LNCAP (cell line): ENCODE data around the gene MED4.

Experiments
- TF ChIP-seq, protein P1 (sequence below): fragments of 450-650 bp; IDR thresholded peaks from 2 replicates; pipeline ENCODE4 v1.5.1; 2017; ENCODE audit warnings: mild to moderate bottlenecking

The MED4 gene

DNA sequence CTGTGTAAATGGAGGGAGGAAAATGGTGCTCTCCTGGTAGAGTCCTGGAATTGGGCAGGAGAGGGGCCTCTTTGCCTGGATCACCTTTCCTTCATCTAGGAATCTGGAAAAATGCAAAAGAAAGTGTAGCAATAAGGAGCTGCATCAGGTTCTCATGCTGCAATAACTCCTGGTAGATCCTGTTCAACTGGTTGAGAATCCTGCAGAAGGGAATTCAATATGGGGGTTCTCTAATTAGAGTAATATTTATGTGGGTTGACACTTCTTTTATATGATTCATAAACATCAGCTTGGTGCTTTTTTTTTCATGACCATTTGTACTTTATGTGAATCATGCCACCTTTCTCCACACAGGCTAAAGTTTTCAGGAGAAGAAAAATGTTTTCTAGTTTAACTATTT lies 66.8 kb downstream of the MED4 start:
- TF ChIP-seq, protein P1, sequence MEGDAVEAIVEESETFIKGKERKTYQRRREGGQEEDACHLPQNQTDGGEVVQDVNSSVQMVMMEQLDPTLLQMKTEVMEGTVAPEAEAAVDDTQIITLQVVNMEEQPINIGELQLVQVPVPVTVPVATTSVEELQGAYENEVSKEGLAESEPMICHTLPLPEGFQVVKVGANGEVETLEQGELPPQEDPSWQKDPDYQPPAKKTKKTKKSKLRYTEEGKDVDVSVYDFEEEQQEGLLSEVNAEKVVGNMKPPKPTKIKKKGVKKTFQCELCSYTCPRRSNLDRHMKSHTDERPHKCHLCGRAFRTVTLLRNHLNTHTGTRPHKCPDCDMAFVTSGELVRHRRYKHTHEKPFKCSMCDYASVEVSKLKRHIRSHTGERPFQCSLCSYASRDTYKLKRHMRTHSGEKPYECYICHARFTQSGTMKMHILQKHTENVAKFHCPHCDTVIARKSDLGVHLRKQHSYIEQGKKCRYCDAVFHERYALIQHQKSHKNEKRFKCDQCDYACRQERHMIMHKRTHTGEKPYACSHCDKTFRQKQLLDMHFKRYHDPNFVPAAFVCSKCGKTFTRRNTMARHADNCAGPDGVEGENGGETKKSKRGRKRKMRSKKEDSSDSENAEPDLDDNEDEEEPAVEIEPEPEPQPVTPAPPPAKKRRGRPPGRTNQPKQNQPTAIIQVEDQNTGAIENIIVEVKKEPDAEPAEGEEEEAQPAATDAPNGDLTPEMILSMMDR: no peak
